Measurements from ENCODE around the gene EIF3J.
"Not testable (repeated sequence)": the region's sequence is repeated elsewhere in the genome, so short reads cannot be mapped to it uniquely, and the experiment has no call there.

- not testable (repeated sequence) for TF ChIP-seq CTCF (IDR thresholded peaks at IDR 0.05); FOXJ3 (CRISPR knock-in tag; IDR thresholded peaks at IDR 0.05); RAD21 (IDR thresholded peaks at IDR 0.05; ENCODE audit: low read length); EZH2phosphoT487 (IDR thresholded peaks at IDR 0.05; ENCODE audit: borderline replicate concordance, low read depth); SMC3 (IDR thresholded peaks at IDR 0.05; ENCODE audit: low read depth, low read length); JUND (IDR thresholded peaks at IDR 0.05); EP300 (IDR thresholded peaks at IDR 0.05; ENCODE audit: borderline replicate concordance in 1 of 2, low read depth in 1 of 2, low read length in 1 of 2)
Observed at GRCh38 chr15:44544745-44545144, 7.8 kb downstream of the EIF3J start.

Measured in SK-N-SH (cell line).